Activated T-cell treated with anti-CD3 and anti-CD28 coated beads, Interleukin-2, amount 50 U/mL, for 24 hours (primary cell): ENCODE measurements around the gene SIAH2.

Experiments used
- DNase-seq: peaks from one replicate; pipeline ENCODE4 v3.0.0-alpha.2; 2020
- H3K27ac Mint-ChIP-seq: 2 replicates; pipeline ENCODE4 v1.8.0; 2020; ENCODE audit warnings: mild to moderate bottlenecking, mixed read lengths
- H3K27me3 Mint-ChIP-seq: 2 replicates; pipeline ENCODE4 v1.8.0; 2020; ENCODE audit warnings: mixed read lengths
- H3K36me3 Mint-ChIP-seq: 2 replicates; pipeline ENCODE4 v1.8.0; 2020; ENCODE audit warnings: low read depth, mixed read lengths
- H3K4me1 Mint-ChIP-seq: 2 replicates; pipeline ENCODE4 v1.8.0; 2020; ENCODE audit warnings: low read depth, mixed read lengths
- H3K4me3 Mint-ChIP-seq: 2 replicates; pipeline ENCODE4 v1.8.0; 2020; ENCODE audit warnings: mild to moderate bottlenecking, moderate library complexity, mixed read lengths
- H3K9me3 Mint-ChIP-seq: 2 replicates; pipeline ENCODE4 v1.8.0; 2020; ENCODE audit warnings: mixed read lengths

SIAH2 gene

GRCh38 chr3:150786791-150787190 is 23.8 kb upstream of the SIAH2 start:
- DNase-seq: no peak
- Mint-ChIP-seq H3K4me3 (no peak overlapping the region), H3K4me1 (peaks cover 56% of the 10 kb centered on the region), H3K9me3 (no peaks in the 10 kb centered on the region), H3K27me3 (peaks cover 13% of the 10 kb centered on the region), H3K27ac (peak overlapping the region; percentile 84), H3K36me3 (no peaks in the 10 kb centered on the region)

GRCh38 chr3:150784747-150785125 is 21.8 kb upstream of the SIAH2 start:
- Mint-ChIP-seq H3K9me3 (no peaks in the 10 kb centered on the region), H3K36me3 (no peaks in the 10 kb centered on the region), H3K4me3 (peak overlapping the region; percentile 60), H3K27ac (peak overlapping the region; percentile 99), H3K4me1 (peaks cover 58% of the 10 kb centered on the region), H3K27me3 (peaks cover 13% of the 10 kb centered on the region)
- DNase-seq: no peak

GRCh38 chr3:150783920-150784746 is 21.2 kb upstream of the SIAH2 start:
- H3K9me3 Mint-ChIP-seq: no peaks in the 10 kb centered on the region
- peak overlapping the region; percentile 60 for H3K4me3 Mint-ChIP-seq
- H3K4me1 Mint-ChIP-seq: peaks cover 58% of the 10 kb centered on the region
- H3K36me3 Mint-ChIP-seq: no peaks in the 10 kb centered on the region
- H3K27me3 Mint-ChIP-seq: peaks cover 13% of the 10 kb centered on the region
- DNase-seq: peak; percentile 49
- H3K27ac Mint-ChIP-seq: peak overlapping the region; percentile 99

- peak overlapping the region; percentile 99 for H3K27ac Mint-ChIP-seq
- H3K36me3 Mint-ChIP-seq: no peaks in the 10 kb centered on the region
- H3K9me3 Mint-ChIP-seq: no peaks in the 10 kb centered on the region
- no peak for DNase-seq
- H3K27me3 Mint-ChIP-seq: peaks cover 7% of the 10 kb centered on the region
- peaks cover 58% of the 10 kb centered on the region for H3K4me1 Mint-ChIP-seq
- no peak overlapping the region for H3K4me3 Mint-ChIP-seq
Observed at GRCh38 chr3:150783316-150783715, 20.3 kb upstream of the SIAH2 start.

GRCh38 chr3:150779402-150779858 is 16.5 kb upstream of the SIAH2 start:
- no peak for DNase-seq
- no peaks in the 10 kb centered on the region for H3K27me3 Mint-ChIP-seq
- H3K4me1 Mint-ChIP-seq: peaks cover 24% of the 10 kb centered on the region
- H3K4me3 Mint-ChIP-seq: no peak overlapping the region
- H3K9me3 Mint-ChIP-seq: no peaks in the 10 kb centered on the region
- no peaks in the 10 kb centered on the region for H3K36me3 Mint-ChIP-seq
- H3K27ac Mint-ChIP-seq: no peak overlapping the region

GRCh38 chr3:150778793-150779401 is 15.9 kb upstream of the SIAH2 start:
- Mint-ChIP-seq H3K27ac (no peak overlapping the region), H3K9me3 (no peaks in the 10 kb centered on the region), H3K4me3 (no peak overlapping the region), H3K36me3 (no peaks in the 10 kb centered on the region), H3K4me1 (peaks cover 18% of the 10 kb centered on the region), H3K27me3 (no peaks in the 10 kb centered on the region)
- DNase-seq: no peak

- Mint-ChIP-seq H3K9me3 (no peaks in the 10 kb centered on the region), H3K36me3 (no peaks in the 10 kb centered on the region), H3K4me3 (no peak overlapping the region), H3K27me3 (no peaks in the 10 kb centered on the region), H3K4me1 (no peaks in the 10 kb centered on the region), H3K27ac (no peak overlapping the region)
- no peak for DNase-seq
Observed at GRCh38 chr3:150775001-150775599, 12.1 kb upstream of the SIAH2 start.

- DNase-seq: no peak
- Mint-ChIP-seq H3K36me3 (no peaks in the 10 kb centered on the region), H3K4me3 (no peak overlapping the region), H3K4me1 (no peaks in the 10 kb centered on the region), H3K27ac (no peak overlapping the region), H3K9me3 (no peaks in the 10 kb centered on the region), H3K27me3 (no peaks in the 10 kb centered on the region)
Observed at GRCh38 chr3:150773616-150774192, 10.7 kb upstream of the SIAH2 start.

GRCh38 chr3:150771600-150771999 is 8.6 kb upstream of the SIAH2 start:
- no peak overlapping the region for H3K4me3 Mint-ChIP-seq
- H3K27ac Mint-ChIP-seq: no peak overlapping the region
- H3K27me3 Mint-ChIP-seq: no peaks in the 10 kb centered on the region
- H3K36me3 Mint-ChIP-seq: no peaks in the 10 kb centered on the region
- DNase-seq: no peak
- no peaks in the 10 kb centered on the region for H3K9me3 Mint-ChIP-seq
- H3K4me1 Mint-ChIP-seq: peaks cover 13% of the 10 kb centered on the region

- Mint-ChIP-seq H3K36me3 (no peaks in the 10 kb centered on the region), H3K9me3 (no peaks in the 10 kb centered on the region), H3K27me3 (no peaks in the 10 kb centered on the region), H3K4me1 (peaks cover 22% of the 10 kb centered on the region), H3K4me3 (no peak overlapping the region), H3K27ac (no peak overlapping the region)
- DNase-seq: no peak
Observed at GRCh38 chr3:150770681-150771080, 7.7 kb upstream of the SIAH2 start.

- H3K4me3 Mint-ChIP-seq: peak overlapping the region; percentile 99
- no peaks in the 10 kb centered on the region for H3K27me3 Mint-ChIP-seq
- no peak for DNase-seq
- no peaks in the 10 kb centered on the region for H3K9me3 Mint-ChIP-seq
- peak overlapping the region; percentile 100 for H3K27ac Mint-ChIP-seq
- peaks cover 43% of the 10 kb centered on the region for H3K4me1 Mint-ChIP-seq
- peaks cover 16% of the 10 kb centered on the region for H3K36me3 Mint-ChIP-seq
Observed at GRCh38 chr3:150766742-150767141, 3.8 kb upstream of the SIAH2 start.

- Mint-ChIP-seq H3K4me3 (peak overlapping the region; percentile 99), H3K9me3 (no peaks in the 10 kb centered on the region), H3K27me3 (no peaks in the 10 kb centered on the region), H3K27ac (peak overlapping the region; percentile 100), H3K36me3 (peaks cover 22% of the 10 kb centered on the region), H3K4me1 (peaks cover 43% of the 10 kb centered on the region)
- DNase-seq: no peak
Observed at GRCh38 chr3:150765949-150766720, 3.2 kb upstream of the SIAH2 start.

GRCh38 chr3:150764967-150765366 is 2.0 kb upstream of the SIAH2 start:
- H3K27ac Mint-ChIP-seq: peak overlapping the region; percentile 100
- H3K27me3 Mint-ChIP-seq: no peaks in the 10 kb centered on the region
- peaks cover 46% of the 10 kb centered on the region for H3K4me1 Mint-ChIP-seq
- peaks cover 33% of the 10 kb centered on the region for H3K36me3 Mint-ChIP-seq
- peak overlapping the region; percentile 99 for H3K4me3 Mint-ChIP-seq
- H3K9me3 Mint-ChIP-seq: no peaks in the 10 kb centered on the region
- DNase-seq: no peak

GRCh38 chr3:150764566-150764965 is 1.6 kb upstream of the SIAH2 start:
- H3K4me3 Mint-ChIP-seq: peak overlapping the region; percentile 99
- no peaks in the 10 kb centered on the region for H3K9me3 Mint-ChIP-seq
- DNase-seq: no peak
- H3K27me3 Mint-ChIP-seq: no peaks in the 10 kb centered on the region
- peak overlapping the region; percentile 100 for H3K27ac Mint-ChIP-seq
- peaks cover 37% of the 10 kb centered on the region for H3K36me3 Mint-ChIP-seq
- H3K4me1 Mint-ChIP-seq: peaks cover 50% of the 10 kb centered on the region
